Measurements from ENCODE around the gene CSN1S1. TPM values are rescaled to one million over a fixed set of nuclear protein-coding genes. Genes with fewer than 3 reads are reported as not detected.

CSN1S1 gene
- total RNA-seq, 5 donors from 2014 or later (not counting 1 experiment from before 2014, with no cell fraction given): not detected

GRCh38 chr4:69934150-69934549 lies 3.3 kb downstream of the CSN1S1 start:
- peaks cover 0 to 3% of the 10 kb centered on the region in 2 donors for H3K27me3 Mint-ChIP-seq
- H3K4me3 Mint-ChIP-seq: no peak overlapping the region
- 44% methylated on average over 1 of the region's 4 CpGs for WGBS (ENCODE audit: insufficient coverage)
- H3K9me3 Mint-ChIP-seq: no peaks in the 10 kb centered on the region
- no peak for ATAC-seq (replicated peaks in 1 of 4)
- H3K4me3 ChIP-seq (ENCODE audit: control insufficient read depth in 1 of 2, extremely low read depth in 1 of 2, low read length in 1 of 2): no peak overlapping the region
- H3K9me3 ChIP-seq: no peaks in the 10 kb centered on the region
- no peaks in the 10 kb centered on the region for H3K4me1 Mint-ChIP-seq
- no peaks in the 10 kb centered on the region for H3K27me3 ChIP-seq (replicated peaks in 1 of 2; ENCODE audit: control insufficient read depth in 2 of 2, extremely low read depth in 1 of 2, insufficient read depth in 2 of 2, low read length in 1 of 2)
- H3K36me3 Mint-ChIP-seq: no peaks in the 10 kb centered on the region
- no peak overlapping the region for H3K27ac ChIP-seq (ENCODE audit: low read length)
- ChIA-PET POLR2A (no interaction called here), CTCF (interaction anchor here in 1 of 2 donors (0.6 kb wide), 1 partner anchor 350 kb away, joined by 6 read pairs; no protein-coding TSS in a partner anchor)
- H3K27ac Mint-ChIP-seq: no peak overlapping the region
- DNase-seq: no peak
- H3K36me3 ChIP-seq (ENCODE audit: control insufficient read depth in 2 of 2, extremely low read depth in 1 of 2, insufficient read depth in 1 of 2, low read length in 1 of 2): no peaks in the 10 kb centered on the region
- no peaks in the 10 kb centered on the region for H3K4me1 ChIP-seq (ENCODE audit: control insufficient read depth in 1 of 2, extremely low read depth in 1 of 2, insufficient read depth in 2 of 2, low read length in 2 of 2)

- Mint-ChIP-seq H3K27ac (no peak overlapping the region), H3K27me3 (no peaks in the 10 kb centered on the region), H3K4me1 (no peaks in the 10 kb centered on the region), H3K36me3 (no peaks in the 10 kb centered on the region), H3K4me3 (no peak overlapping the region), H3K9me3 (no peaks in the 10 kb centered on the region)
- H3K27me3 ChIP-seq (replicated peaks in 1 of 2; ENCODE audit: control insufficient read depth in 2 of 2, extremely low read depth in 1 of 2, insufficient read depth in 2 of 2, low read length in 1 of 2): no peaks in the 10 kb centered on the region
- H3K36me3 ChIP-seq (ENCODE audit: control insufficient read depth in 2 of 2, extremely low read depth in 1 of 2, insufficient read depth in 1 of 2, low read length in 1 of 2): no peaks in the 10 kb centered on the region
- no peaks in the 10 kb centered on the region for H3K4me1 ChIP-seq (ENCODE audit: control insufficient read depth in 1 of 2, extremely low read depth in 1 of 2, insufficient read depth in 2 of 2, low read length in 2 of 2)
- DNase-seq (no peak), ATAC-seq (replicated peaks in 1 of 4) (no peak)
- CTCF ChIA-PET: no interaction called here
- H3K27ac ChIP-seq (ENCODE audit: low read length): no peak overlapping the region
- H3K4me3 ChIP-seq (ENCODE audit: control insufficient read depth in 1 of 2, extremely low read depth in 1 of 2, low read length in 1 of 2): no peak overlapping the region
- no peaks in the 10 kb centered on the region for H3K9me3 ChIP-seq
- POLR2A ChIA-PET: no interaction called here
Observed at GRCh38 chr4:69936566-69936965, 5.7 kb downstream of the CSN1S1 start.

GRCh38 chr4:69951602-69952001 lies 20.7 kb downstream of the CSN1S1 start:
- H3K36me3 Mint-ChIP-seq: no peaks in the 10 kb centered on the region
- Histone ChIP-seq H3K27me3 (replicated peaks in 1 of 2; ENCODE audit: control insufficient read depth in 2 of 2, extremely low read depth in 1 of 2, insufficient read depth in 2 of 2, low read length in 1 of 2) (no peaks in the 10 kb centered on the region), H3K27ac (ENCODE audit: low read length) (no peak overlapping the region), H3K9me3 (no peaks in the 10 kb centered on the region), H3K4me3 (ENCODE audit: control insufficient read depth in 1 of 2, extremely low read depth in 1 of 2, low read length in 1 of 2) (no peak overlapping the region), H3K36me3 (ENCODE audit: control insufficient read depth in 2 of 2, extremely low read depth in 1 of 2, insufficient read depth in 1 of 2, low read length in 1 of 2) (no peaks in the 10 kb centered on the region), H3K4me1 (ENCODE audit: control insufficient read depth in 1 of 2, extremely low read depth in 1 of 2, insufficient read depth in 2 of 2, low read length in 2 of 2) (no peaks in the 10 kb centered on the region)
- H3K9me3 Mint-ChIP-seq: peaks cover 0 to 4% (median 2%) of the 10 kb centered on the region in 3 donors
- no peak overlapping the region for H3K27ac Mint-ChIP-seq
- no peaks in the 10 kb centered on the region for H3K4me1 Mint-ChIP-seq
- ChIA-PET CTCF (no interaction called here), POLR2A (no interaction called here)
- H3K27me3 Mint-ChIP-seq: peaks cover 0 to 5% of the 10 kb centered on the region in 2 donors
- no peak for DNase-seq
- WGBS (ENCODE audit: insufficient coverage): 69% methylated on average over 2 of the region's 3 CpGs
- no peak for ATAC-seq (replicated peaks in 1 of 4)
- no peak overlapping the region for H3K4me3 Mint-ChIP-seq

- Histone ChIP-seq H3K36me3 (ENCODE audit: control insufficient read depth in 2 of 2, extremely low read depth in 1 of 2, insufficient read depth in 1 of 2, low read length in 1 of 2) (no peaks in the 10 kb centered on the region), H3K4me1 (ENCODE audit: control insufficient read depth in 1 of 2, extremely low read depth in 1 of 2, insufficient read depth in 2 of 2, low read length in 2 of 2) (no peaks in the 10 kb centered on the region), H3K27ac (ENCODE audit: low read length) (no peak overlapping the region), H3K27me3 (replicated peaks in 1 of 2; ENCODE audit: control insufficient read depth in 2 of 2, extremely low read depth in 1 of 2, insufficient read depth in 2 of 2, low read length in 1 of 2) (no peaks in the 10 kb centered on the region), H3K4me3 (ENCODE audit: control insufficient read depth in 1 of 2, extremely low read depth in 1 of 2, low read length in 1 of 2) (no peak overlapping the region), H3K9me3 (no peaks in the 10 kb centered on the region)
- 100% methylated on average over 1 of the region's 1 CpG for WGBS (ENCODE audit: insufficient coverage)
- ChIA-PET POLR2A (no interaction called here), CTCF (no interaction called here)
- H3K4me3 Mint-ChIP-seq: no peak overlapping the region
- H3K4me1 Mint-ChIP-seq: no peaks in the 10 kb centered on the region
- ATAC-seq (replicated peaks in 1 of 4) (no peak), DNase-seq (no peak)
- H3K27me3 Mint-ChIP-seq: peaks cover 0 to 5% of the 10 kb centered on the region in 2 donors
- H3K9me3 Mint-ChIP-seq: no peaks in the 10 kb centered on the region
- H3K36me3 Mint-ChIP-seq: no peaks in the 10 kb centered on the region
- H3K27ac Mint-ChIP-seq: no peak overlapping the region
Observed at GRCh38 chr4:69957209-69957608, 26.3 kb downstream of the CSN1S1 start.

GRCh38 chr4:69965628-69966027 lies 34.8 kb downstream of the CSN1S1 start, which contains the start of gene CSN2:
TSS of gene CSN2 (minus strand) at chr4:69965728. CDS start at chr4:69960995, 4,733 bp downstream.
- H3K4me3 ChIP-seq (ENCODE audit: control insufficient read depth in 1 of 2, extremely low read depth in 1 of 2, low read length in 1 of 2): no peak within 1 kb of the TSS
- ChIA-PET CTCF (no interaction called here), POLR2A (no interaction called here)
- Mint-ChIP-seq H3K4me1 (no peaks in the 10 kb centered on the region), H3K9me3 (peaks cover 0 to 7% (median 4%) of the 10 kb centered on the region in 3 donors), H3K4me3 (no peak within 1 kb of the TSS), H3K27ac (no peak within 1 kb of the TSS), H3K36me3 (no peaks in the 10 kb centered on the region), H3K27me3 (no peaks in the 10 kb centered on the region)
- no peaks in the 10 kb centered on the region for H3K4me1 ChIP-seq (ENCODE audit: control insufficient read depth in 1 of 2, extremely low read depth in 1 of 2, insufficient read depth in 2 of 2, low read length in 2 of 2)
- H3K36me3 ChIP-seq (ENCODE audit: control insufficient read depth in 2 of 2, extremely low read depth in 1 of 2, insufficient read depth in 1 of 2, low read length in 1 of 2): no peaks in the 10 kb centered on the region
- no peaks in the 10 kb centered on the region for H3K9me3 ChIP-seq
- DNase-seq: no peak
- no peak for ATAC-seq (replicated peaks in 1 of 4)
- no peak within 1 kb of the TSS for H3K27ac ChIP-seq (ENCODE audit: low read length)
- WGBS (ENCODE audit: insufficient coverage): no CpG with 5 or more reads among the region's 2 CpGs
- H3K27me3 ChIP-seq (replicated peaks in 1 of 2; ENCODE audit: control insufficient read depth in 2 of 2, extremely low read depth in 1 of 2, insufficient read depth in 2 of 2, low read length in 1 of 2): no peaks in the 10 kb centered on the region

- 10% methylated on average over 1 of the region's 1 CpG for WGBS (ENCODE audit: insufficient coverage)
Observed at GRCh38 chr4:69970071-69970470, 39.2 kb downstream of the CSN1S1 start.

GRCh38 chr4:69974631-69975030 lies 43.8 kb downstream of the CSN1S1 start:
- WGBS (ENCODE audit: insufficient coverage): no CpG with 5 or more reads among the region's 1 CpG
- POLR2A ChIA-PET: no interaction called here

More at GRCh38 chr4:69970071-69970470, 39.2 kb downstream of the CSN1S1 start:
- H3K4me1 ChIP-seq (ENCODE audit: control insufficient read depth in 1 of 2, extremely low read depth in 1 of 2, insufficient read depth in 2 of 2, low read length in 2 of 2): no peaks in the 10 kb centered on the region
- no peak for DNase-seq
- H3K36me3 ChIP-seq (ENCODE audit: control insufficient read depth in 2 of 2, extremely low read depth in 1 of 2, insufficient read depth in 1 of 2, low read length in 1 of 2): no peaks in the 10 kb centered on the region
- no peak overlapping the region for H3K4me3 ChIP-seq (ENCODE audit: control insufficient read depth in 1 of 2, extremely low read depth in 1 of 2, low read length in 1 of 2)
- H3K27ac ChIP-seq (ENCODE audit: low read length): no peak overlapping the region
- H3K27me3 ChIP-seq (replicated peaks in 1 of 2; ENCODE audit: control insufficient read depth in 2 of 2, extremely low read depth in 1 of 2, insufficient read depth in 2 of 2, low read length in 1 of 2): no peaks in the 10 kb centered on the region
- Mint-ChIP-seq H3K9me3 (peaks cover 0 to 3% (median 0%) of the 10 kb centered on the region in 3 donors), H3K36me3 (no peaks in the 10 kb centered on the region), H3K4me3 (no peak overlapping the region), H3K27ac (no peak overlapping the region), H3K27me3 (no peaks in the 10 kb centered on the region), H3K4me1 (no peaks in the 10 kb centered on the region)
- ChIA-PET POLR2A (no interaction called here), CTCF (interaction anchor here in 1 of 2 donors (0.6 kb wide), 1 partner anchor 579 kb away, joined by 3 read pairs; no protein-coding TSS in a partner anchor)
- H3K9me3 ChIP-seq: no peaks in the 10 kb centered on the region
- no peak for ATAC-seq (replicated peaks in 1 of 4)

More at GRCh38 chr4:69974631-69975030, 43.8 kb downstream of the CSN1S1 start:
- Mint-ChIP-seq H3K4me3 (no peak overlapping the region), H3K4me1 (no peaks in the 10 kb centered on the region), H3K27ac (no peak overlapping the region), H3K27me3 (peaks cover 0 to 5% of the 10 kb centered on the region in 2 donors), H3K36me3 (no peaks in the 10 kb centered on the region), H3K9me3 (no peaks in the 10 kb centered on the region)
- CTCF ChIA-PET: no interaction called here
- DNase-seq: no peak
- Histone ChIP-seq H3K36me3 (ENCODE audit: control insufficient read depth in 2 of 2, extremely low read depth in 1 of 2, insufficient read depth in 1 of 2, low read length in 1 of 2) (no peaks in the 10 kb centered on the region), H3K27ac (ENCODE audit: low read length) (no peak overlapping the region), H3K4me3 (ENCODE audit: control insufficient read depth in 1 of 2, extremely low read depth in 1 of 2, low read length in 1 of 2) (no peak overlapping the region), H3K9me3 (no peaks in the 10 kb centered on the region), H3K4me1 (ENCODE audit: control insufficient read depth in 1 of 2, extremely low read depth in 1 of 2, insufficient read depth in 2 of 2, low read length in 2 of 2) (no peaks in the 10 kb centered on the region), H3K27me3 (replicated peaks in 1 of 2; ENCODE audit: control insufficient read depth in 2 of 2, extremely low read depth in 1 of 2, insufficient read depth in 2 of 2, low read length in 1 of 2) (peaks cover 0 to 2% of the 10 kb centered on the region in 2 experiments)
- ATAC-seq (replicated peaks in 1 of 4): no peak

Measured in T-cell (primary cell).